ENCODE measurements around the gene ANO1.

ANO1 gene

DNA sequence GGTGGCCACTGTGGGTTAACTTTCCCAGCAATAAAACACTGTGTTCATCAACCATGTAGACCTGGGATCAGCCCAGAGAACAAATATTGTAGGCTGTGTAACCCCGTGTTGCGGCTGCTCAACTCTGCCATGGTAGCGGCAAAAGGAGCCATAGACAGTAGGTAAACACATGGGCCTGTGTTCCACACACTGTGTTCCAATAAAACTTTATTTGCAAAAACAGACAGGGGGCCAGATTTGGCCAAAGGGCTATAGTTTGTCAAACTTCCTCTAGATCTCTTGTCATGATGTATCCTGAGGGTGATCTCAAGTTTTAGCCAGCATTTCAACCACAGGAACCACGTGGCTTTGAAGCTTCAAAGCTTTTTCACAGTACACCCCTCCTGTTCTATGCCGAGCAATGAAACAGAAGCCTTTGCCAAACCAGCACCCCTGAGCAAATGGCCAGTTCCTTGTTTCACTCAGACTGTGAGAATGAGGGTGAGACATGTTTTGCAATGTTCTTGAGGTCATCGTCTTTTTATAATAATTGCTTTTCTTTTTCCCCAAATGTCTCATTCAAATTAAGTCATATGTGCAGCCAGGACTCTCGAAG is 75.1 kb downstream of the ANO1 start:
- no peaks in the 10 kb centered on the region for H3K79me2 ChIP-seq (ENCODE audit: control insufficient read depth, low read length)
- no peaks in the 10 kb centered on the region for H3K9me3 ChIP-seq (ENCODE audit: control insufficient read depth, insufficient read depth, low read length)
- H4K20me1 ChIP-seq (ENCODE audit: control insufficient read depth, insufficient read depth, low read depth, low read length), result no peaks in the 10 kb centered on the region
- H3K36me3 ChIP-seq (ENCODE audit: control insufficient read depth, low read length), result no peaks in the 10 kb centered on the region
- H3F3A ChIP-seq (ENCODE audit: control insufficient read depth, insufficient read depth), result no peaks in the 10 kb centered on the region
- no peaks in the 10 kb centered on the region for H3K9me2 ChIP-seq (replicated peaks; ENCODE audit: control insufficient read depth, low read length)
- no peak overlapping the region for H3K27ac ChIP-seq (ENCODE audit: low read depth, low read length)
- no peak overlapping the region for H3K4me2 ChIP-seq (ENCODE audit: low read length)
- H3K4me1 ChIP-seq (ENCODE audit: control insufficient read depth, low read length), result no peaks in the 10 kb centered on the region
- H3K4me3 ChIP-seq (ENCODE audit: low read length), result no peak overlapping the region
- H3K27me3 ChIP-seq (ENCODE audit: control insufficient read depth, low read length), result no peaks in the 10 kb centered on the region
- no peak for TF ChIP-seq EZH2phosphoT487 (IDR thresholded peaks at IDR 0.05; ENCODE audit: borderline replicate concordance, low read length)
- TF ChIP-seq, protein P1, sequence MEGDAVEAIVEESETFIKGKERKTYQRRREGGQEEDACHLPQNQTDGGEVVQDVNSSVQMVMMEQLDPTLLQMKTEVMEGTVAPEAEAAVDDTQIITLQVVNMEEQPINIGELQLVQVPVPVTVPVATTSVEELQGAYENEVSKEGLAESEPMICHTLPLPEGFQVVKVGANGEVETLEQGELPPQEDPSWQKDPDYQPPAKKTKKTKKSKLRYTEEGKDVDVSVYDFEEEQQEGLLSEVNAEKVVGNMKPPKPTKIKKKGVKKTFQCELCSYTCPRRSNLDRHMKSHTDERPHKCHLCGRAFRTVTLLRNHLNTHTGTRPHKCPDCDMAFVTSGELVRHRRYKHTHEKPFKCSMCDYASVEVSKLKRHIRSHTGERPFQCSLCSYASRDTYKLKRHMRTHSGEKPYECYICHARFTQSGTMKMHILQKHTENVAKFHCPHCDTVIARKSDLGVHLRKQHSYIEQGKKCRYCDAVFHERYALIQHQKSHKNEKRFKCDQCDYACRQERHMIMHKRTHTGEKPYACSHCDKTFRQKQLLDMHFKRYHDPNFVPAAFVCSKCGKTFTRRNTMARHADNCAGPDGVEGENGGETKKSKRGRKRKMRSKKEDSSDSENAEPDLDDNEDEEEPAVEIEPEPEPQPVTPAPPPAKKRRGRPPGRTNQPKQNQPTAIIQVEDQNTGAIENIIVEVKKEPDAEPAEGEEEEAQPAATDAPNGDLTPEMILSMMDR (IDR thresholded peaks at IDR 0.05; ENCODE audit: low read depth, low read length, poor library complexity, severe bottlenecking), result no peak

DNA sequence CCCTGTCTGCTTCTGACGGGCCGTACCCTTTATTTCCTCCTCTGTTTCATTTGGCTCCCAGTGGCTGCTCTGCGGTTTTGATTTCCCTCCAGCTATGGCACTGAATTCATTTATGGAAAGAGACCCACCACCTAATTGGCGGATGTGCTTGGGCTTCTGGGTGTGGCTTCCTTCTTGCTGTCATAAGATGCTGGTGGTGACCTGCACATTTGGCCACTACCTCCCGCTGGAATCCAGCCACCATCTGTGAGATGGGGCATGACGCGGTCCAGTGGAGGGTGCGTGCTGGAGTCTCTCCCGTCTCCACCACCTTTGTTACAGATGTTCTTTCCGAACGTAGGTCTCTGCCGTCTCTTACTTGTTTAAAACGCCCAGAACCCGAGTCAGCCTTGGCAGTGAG is 77.3 kb downstream of the ANO1 start:
- H3K4me3 ChIP-seq (ENCODE audit: low read length), result no peak overlapping the region
- no peaks in the 10 kb centered on the region for H3F3A ChIP-seq (ENCODE audit: control insufficient read depth, insufficient read depth)
- H3K9me2 ChIP-seq (replicated peaks; ENCODE audit: control insufficient read depth, low read length), result no peaks in the 10 kb centered on the region
- H3K36me3 ChIP-seq (ENCODE audit: control insufficient read depth, low read length), result no peaks in the 10 kb centered on the region
- H3K27ac ChIP-seq (ENCODE audit: low read depth, low read length), result no peak overlapping the region
- H3K4me2 ChIP-seq (ENCODE audit: low read length), result no peak overlapping the region
- TF ChIP-seq, protein P1 (IDR thresholded peaks at IDR 0.05; ENCODE audit: low read depth, low read length, poor library complexity, severe bottlenecking), result no peak
- no peak for TF ChIP-seq EZH2phosphoT487 (IDR thresholded peaks at IDR 0.05; ENCODE audit: borderline replicate concordance, low read length)
- H3K4me1 ChIP-seq (ENCODE audit: control insufficient read depth, low read length), result no peaks in the 10 kb centered on the region
- H3K79me2 ChIP-seq (ENCODE audit: control insufficient read depth, low read length), result no peaks in the 10 kb centered on the region
- H3K9me3 ChIP-seq (ENCODE audit: control insufficient read depth, insufficient read depth, low read length), result no peaks in the 10 kb centered on the region
- no peaks in the 10 kb centered on the region for H4K20me1 ChIP-seq (ENCODE audit: control insufficient read depth, insufficient read depth, low read depth, low read length)
- H3K27me3 ChIP-seq (ENCODE audit: control insufficient read depth, low read length), result no peaks in the 10 kb centered on the region

DNA sequence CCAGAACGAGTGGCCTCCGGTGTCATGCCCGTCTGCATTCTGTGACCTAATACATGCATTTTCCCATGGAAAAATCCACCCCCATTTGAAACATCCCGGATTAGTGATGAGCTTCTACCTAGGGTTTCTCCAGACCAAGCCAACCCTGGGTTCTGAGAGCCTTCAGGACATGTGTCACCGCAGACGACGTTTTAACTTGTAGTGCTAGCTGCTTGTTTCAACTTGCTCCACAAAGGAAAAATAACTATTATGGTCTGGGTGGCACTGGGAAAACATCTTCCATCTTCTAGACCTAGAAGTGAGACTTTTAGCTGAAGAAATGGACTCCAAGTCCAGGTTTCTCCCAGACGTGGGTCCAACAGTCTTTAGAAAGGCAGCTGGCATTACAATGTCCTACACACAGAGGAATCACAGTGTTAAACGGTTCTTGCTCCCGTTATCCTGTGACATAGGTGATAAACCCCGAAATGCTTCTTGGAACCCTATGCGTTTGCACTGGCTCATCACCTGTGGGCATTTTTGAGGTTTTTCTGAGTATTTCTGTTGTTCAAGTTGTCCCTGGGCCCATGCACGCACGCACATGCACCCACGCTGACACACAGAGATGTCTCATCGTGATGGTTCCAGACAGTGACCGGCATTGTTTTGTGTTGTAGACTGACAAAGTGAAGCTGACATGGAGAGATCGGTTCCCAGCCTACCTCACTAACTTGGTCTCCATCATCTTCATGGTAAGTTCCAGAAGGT is 78.3 kb downstream of the ANO1 start:
- Histone ChIP-seq H3K9me2 (replicated peaks; ENCODE audit: control insufficient read depth, low read length) (no peaks in the 10 kb centered on the region), H3F3A (ENCODE audit: control insufficient read depth, insufficient read depth) (no peaks in the 10 kb centered on the region), H3K4me1 (ENCODE audit: control insufficient read depth, low read length) (no peaks in the 10 kb centered on the region), H3K4me3 (ENCODE audit: low read length) (no peak overlapping the region), H3K36me3 (ENCODE audit: control insufficient read depth, low read length) (no peaks in the 10 kb centered on the region), H4K20me1 (ENCODE audit: control insufficient read depth, insufficient read depth, low read depth, low read length) (no peaks in the 10 kb centered on the region), H3K27ac (ENCODE audit: low read depth, low read length) (no peak overlapping the region), H3K79me2 (ENCODE audit: control insufficient read depth, low read length) (no peaks in the 10 kb centered on the region), H3K4me2 (ENCODE audit: low read length) (no peak overlapping the region), H3K27me3 (ENCODE audit: control insufficient read depth, low read length) (no peaks in the 10 kb centered on the region), H3K9me3 (ENCODE audit: control insufficient read depth, insufficient read depth, low read length) (no peaks in the 10 kb centered on the region)
- no peak for TF ChIP-seq EZH2phosphoT487 (IDR thresholded peaks at IDR 0.05; ENCODE audit: borderline replicate concordance, low read length)
- TF ChIP-seq, protein P1 (IDR thresholded peaks at IDR 0.05; ENCODE audit: low read depth, low read length, poor library complexity, severe bottlenecking), result no peak
